Ovary (tissue), 3 donors: ENCODE measurements around the gene CEMIP.

Experiments
- CTCF ChIP-seq, 3 donors: fragments of 450-650 bp in 2 of 3; fragments of 200-600 bp in 1 of 3; IDR thresholded peaks; one replicate each; pipeline versions ENCODE4 v1.5.1 to v1.8.0; 2016 to 2022; ENCODE audit warnings: antibody characterized with exemption in 3 of 3, mild to moderate bottlenecking in 1 of 3
- POLR2A ChIP-seq: fragments of 450-650 bp; IDR thresholded peaks from one replicate; pipeline ENCODE4 v1.6.1; 2017; ENCODE audit warnings: antibody characterized with exemption, mild to moderate bottlenecking, moderate library complexity
- donor health status: DM: no; HTN: no; CAD: no.

DNA sequence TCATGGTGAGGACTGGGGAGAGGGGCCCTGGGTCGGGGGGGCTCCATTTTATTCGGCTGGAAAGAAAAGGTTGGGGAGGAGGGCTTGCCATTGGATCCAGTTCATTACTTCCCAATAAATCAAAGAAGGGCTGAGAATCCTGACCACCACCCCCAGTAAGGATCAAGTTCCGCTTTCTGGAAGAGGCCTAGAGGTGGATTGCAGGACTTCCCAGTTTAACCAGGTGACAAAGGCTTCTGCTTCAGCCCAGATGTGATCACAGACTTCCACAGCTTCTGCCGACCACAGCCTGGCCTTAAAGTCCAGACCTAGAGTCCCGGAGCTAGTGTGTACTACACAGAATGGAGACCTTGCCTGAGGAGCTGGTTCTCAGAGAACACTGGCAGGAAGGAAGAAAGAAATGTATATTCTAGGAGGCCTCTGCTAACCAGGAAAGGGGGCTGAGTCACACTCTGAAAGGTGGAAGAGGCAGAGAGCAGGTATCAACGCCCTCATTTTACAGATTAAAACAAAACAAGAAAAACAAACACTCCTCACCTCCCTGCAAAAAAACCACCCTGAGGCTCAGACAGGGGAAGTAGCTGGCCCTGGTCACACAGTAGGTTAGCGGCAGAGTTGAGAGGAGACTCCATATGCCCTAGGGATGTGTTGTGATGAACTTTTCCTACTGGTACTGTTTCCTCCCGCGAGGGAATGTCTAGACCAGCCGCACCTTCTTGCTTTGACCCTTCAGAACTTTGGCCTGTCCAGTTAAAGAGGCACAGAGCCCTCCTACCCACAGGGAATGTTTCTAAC is 1.1 kb upstream of the CEMIP start:
- TF ChIP-seq CTCF (IDR thresholded peaks at IDR 0.05): no peak
- TF ChIP-seq POLR2A: no peak
